ENCODE data around the gene MEGF6. TPM values are rescaled to one million over a fixed set of nuclear protein-coding genes. Genes with fewer than 3 reads are reported as not detected.

Gene MEGF6
- total and polyA plus RNA-seq, 11 donors, result 1.9 to 16.2 (median 5.1) TPM

- no peak overlapping the region for H3K27ac ChIP-seq
- ATAC-seq, result no peak
- 90 to 100% (median 97%) methylated on average over 13 to 16 of the region's 16 CpGs for WGBS, 4 donors
These were observed 73.9 kb downstream of the MEGF6 start for GRCh38 chr1:3537359-3537758.

GRCh38 chr1:3536420-3537195 lies 74.7 kb downstream of the MEGF6 start:
- Histone ChIP-seq H3K4me3 (no peak overlapping the region), H3K27ac (no peak overlapping the region), H3K4me1 (peaks cover 0 to 28% (median 10%) of the 10 kb centered on the region in 12 donors), H3K27me3 (no peaks in the 10 kb centered on the region), H3K9me3 (no peaks in the 10 kb centered on the region), H3K36me3 (no peaks in the 10 kb centered on the region)
- intact Hi-C loops (cut with DNase I), result no loop called here
- 77 to 90% (median 80%) methylated on average over 22 to 27 of the region's 27 CpGs for WGBS, 4 donors
- ATAC-seq, result no peak
- DNase-seq, result no peak
- TF ChIP-seq POLR2A (IDR thresholded peaks at IDR 0.05), result no peak
- no peak for TF ChIP-seq CTCF (IDR thresholded peaks at IDR 0.05)

More at GRCh38 chr1:3537359-3537758, 73.9 kb downstream of the MEGF6 start:
- Histone ChIP-seq H3K4me3 (no peak overlapping the region), H3K36me3 (no peaks in the 10 kb centered on the region), H3K27me3 (no peaks in the 10 kb centered on the region), H3K9me3 (no peaks in the 10 kb centered on the region), H3K4me1 (peaks cover 0 to 34% (median 11%) of the 10 kb centered on the region in 12 donors)
- intact Hi-C loops (cut with DNase I), result no loop called here
- DNase-seq, result no peak
- TF ChIP-seq POLR2A (IDR thresholded peaks at IDR 0.05), result no peak
- TF ChIP-seq CTCF (IDR thresholded peaks at IDR 0.05), result no peak

- Histone ChIP-seq H3K9me3 (no peaks in the 10 kb centered on the region), H3K36me3 (no peaks in the 10 kb centered on the region), H3K27ac (no peak overlapping the region), H3K4me3 (no peak overlapping the region), H3K27me3 (no peaks in the 10 kb centered on the region), H3K4me1 (peaks cover 0 to 24% (median 10%) of the 10 kb centered on the region in 12 donors)
- no peak for ATAC-seq
- TF ChIP-seq CTCF (IDR thresholded peaks at IDR 0.05), result no peak
- TF ChIP-seq POLR2A (IDR thresholded peaks at IDR 0.05), result no peak
- 92 to 94% (median 94%) methylated on average over 8 to 12 of the region's 12 CpGs for WGBS, 4 donors
- intact Hi-C loops (cut with DNase I), result no loop called here
- no peak for DNase-seq
These were observed 75.6 kb downstream of the MEGF6 start for GRCh38 chr1:3535732-3536131.

- no peak overlapping the region for H3K27ac ChIP-seq
- H3K36me3 ChIP-seq, result no peaks in the 10 kb centered on the region
- TF ChIP-seq CTCF (IDR thresholded peaks at IDR 0.05) (no peak), POLR2A (IDR thresholded peaks at IDR 0.05) (no peak)
- intact Hi-C loops (cut with DNase I), result no loop called here
- no peaks in the 10 kb centered on the region for H3K27me3 ChIP-seq
- H3K4me1 ChIP-seq, result peaks cover 0 to 30% (median 17%) of the 10 kb centered on the region in 12 donors
- no peaks in the 10 kb centered on the region for H3K9me3 ChIP-seq
- no peak for ATAC-seq
- 76 to 84% (median 82%) methylated on average over 17 of the region's 17 CpGs for WGBS, 4 donors
- H3K4me3 ChIP-seq, result no peak overlapping the region
- no peak for DNase-seq
These were observed 76.3 kb downstream of the MEGF6 start for GRCh38 chr1:3534803-3535637.

Measured in heart left ventricle (tissue), 16 donors.